Posterior cingulate gyrus (tissue), 11 donors: Measurements from ENCODE around the gene VWA5B1.

ENCODE experiments used
- DNase-seq, 10 donors: peaks; one replicate each; pipeline versions ENCODE4 v3.0.0 to v3.0.0-alpha.2; 2020 to 2021; ENCODE audit warnings: mixed read lengths in 3 of 10
- intact Hi-C: fragments of 100-400 bp; cut with DNase I; formaldehyde crosslinking; loops from one replicate; pipeline ENCODE4 v1.15.1; 2023

The VWA5B1 gene

DNA sequence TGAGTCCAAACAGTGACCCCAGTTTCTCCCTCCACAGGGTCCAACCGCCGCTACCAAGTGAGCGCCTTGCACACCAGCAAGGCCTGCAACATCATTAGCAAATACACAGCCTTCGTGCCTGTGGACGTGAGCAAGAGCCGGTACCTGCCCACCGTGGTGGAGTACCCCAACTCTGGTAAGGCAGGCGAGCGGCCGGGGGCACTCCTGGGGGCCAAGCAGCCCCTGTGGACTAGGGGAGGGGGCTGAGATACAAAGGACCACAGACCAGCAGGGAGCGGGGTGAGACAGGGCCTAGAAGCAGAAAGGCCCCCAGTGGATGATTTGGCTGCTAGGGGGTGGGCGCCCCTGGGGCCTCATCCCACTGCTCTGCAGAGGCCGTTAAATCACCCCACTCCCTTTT lies 54.7 kb downstream of the VWA5B1 start:
- intact Hi-C loops = no loop called here
- DNase-seq = peak in 1 of 10 donors; percentile 21

DNA sequence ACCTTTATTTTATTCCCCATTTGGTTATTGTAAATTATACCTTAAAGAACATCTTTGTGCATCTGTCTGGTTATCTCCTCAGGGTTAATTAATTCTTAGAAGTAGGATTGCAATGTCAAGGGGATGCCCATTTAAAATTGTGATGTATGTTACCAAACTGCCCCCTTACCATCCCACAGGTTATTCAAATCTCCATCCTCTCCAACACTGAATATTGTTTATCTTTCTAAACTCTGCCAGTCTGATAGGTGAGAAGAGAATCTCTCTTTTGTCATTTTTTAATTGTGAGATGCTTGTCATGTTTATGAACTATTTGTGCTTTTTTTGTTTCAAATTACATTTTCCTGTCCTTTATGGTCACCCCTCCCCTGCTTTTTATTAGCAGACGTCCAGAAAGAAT lies 55.8 kb downstream of the VWA5B1 start:
- intact Hi-C loops = no loop called here
- DNase-seq = no peak

DNA sequence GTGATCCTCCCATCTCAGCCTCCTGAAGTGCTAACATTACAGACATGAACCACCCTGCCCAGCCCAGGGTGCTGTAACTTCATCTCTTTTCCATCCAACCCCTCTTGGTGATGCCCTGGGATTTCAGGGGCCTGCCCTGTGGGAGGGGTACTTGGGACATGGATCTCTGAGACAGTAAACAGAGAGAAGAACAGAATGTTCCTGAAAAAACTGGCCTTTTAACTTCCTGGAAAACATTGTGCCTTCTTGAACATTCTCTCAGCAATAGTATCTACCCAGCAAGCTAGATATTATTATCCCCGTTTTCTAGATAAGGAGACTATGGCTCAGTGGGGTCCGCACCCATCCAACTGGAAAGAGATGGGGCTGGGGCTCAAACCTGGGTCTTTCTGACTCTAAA lies 57.0 kb downstream of the VWA5B1 start:
- peak in 1 of 10 donors; percentile 30 for DNase-seq
- intact Hi-C loops = no loop called here

DNA sequence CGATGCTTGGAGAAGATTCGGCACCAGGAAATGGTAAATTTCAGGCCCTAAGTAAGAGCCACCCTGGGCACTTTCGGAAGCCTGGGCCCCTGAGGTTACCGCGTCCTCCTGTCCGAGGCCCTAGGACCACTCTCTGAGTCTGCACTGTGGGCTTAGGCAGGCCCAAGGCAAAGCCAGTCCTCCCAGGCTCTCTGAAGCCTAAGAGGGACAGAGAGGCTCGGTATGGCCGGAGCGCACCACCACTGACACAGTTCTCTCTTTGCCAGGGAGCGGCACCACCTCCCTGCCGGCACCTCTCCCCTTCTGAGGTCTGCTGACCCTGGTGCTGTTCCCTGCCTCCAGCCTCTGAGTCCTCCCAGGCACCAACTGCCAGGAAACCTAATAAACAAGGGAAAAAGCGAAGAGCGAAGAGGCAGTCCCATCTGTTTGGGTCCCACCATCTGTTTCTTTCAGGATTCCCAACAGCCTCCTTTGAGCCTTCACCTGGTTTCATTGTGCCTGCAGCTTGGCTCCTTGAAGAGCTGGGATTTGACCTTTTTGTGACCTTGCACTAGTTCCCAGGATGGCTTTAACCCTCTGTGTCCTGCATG lies 57.7 kb downstream of the VWA5B1 start:
- intact Hi-C loops = no loop called here
- peak in 3 of 10 donors; percentile 68 to 81 (median 79) for DNase-seq

DNA sequence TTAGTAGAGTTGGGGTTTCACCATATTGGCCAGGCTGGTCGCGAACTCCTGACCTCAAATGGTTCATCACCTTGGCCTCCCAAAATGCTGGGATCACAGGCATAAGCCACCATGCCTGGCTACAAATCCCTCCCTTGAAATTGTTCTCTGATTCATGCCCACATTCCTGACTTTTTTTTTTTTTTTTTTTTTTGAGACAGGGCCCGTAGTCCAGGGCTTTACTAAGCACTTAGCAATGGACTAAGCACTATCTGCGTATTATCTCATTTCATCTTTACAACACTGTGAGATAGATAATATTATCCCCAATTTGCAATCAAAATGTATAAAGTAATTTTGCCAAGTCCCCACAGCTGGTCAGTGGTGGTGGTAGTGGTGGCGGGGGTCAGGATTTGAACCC lies 58.9 kb downstream of the VWA5B1 start:
- no peak for DNase-seq
- intact Hi-C loops = no loop called here

DNA sequence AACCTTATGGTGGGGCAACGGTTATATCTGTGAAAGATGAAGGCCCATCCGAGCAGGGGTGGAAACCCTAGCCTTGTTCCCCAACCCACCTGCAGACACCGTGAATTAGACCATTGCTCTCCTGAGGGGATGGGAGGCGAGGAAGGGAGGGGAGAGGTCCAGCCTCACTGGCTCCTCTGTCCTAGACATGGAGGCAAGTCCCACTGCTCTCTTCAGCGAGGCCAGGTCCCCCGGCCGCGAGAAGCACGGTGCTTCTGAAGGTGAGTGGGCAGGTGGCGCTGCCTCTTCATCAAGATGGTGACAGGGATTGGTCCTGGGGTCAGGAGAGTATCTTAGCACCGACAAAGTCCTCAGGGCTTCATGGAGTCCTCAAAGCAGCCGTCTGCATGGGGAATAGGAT lies 59.3 kb downstream of the VWA5B1 start:
- peak in 1 of 10 donors; percentile 49 for DNase-seq
- intact Hi-C loops = no loop called here

DNA sequence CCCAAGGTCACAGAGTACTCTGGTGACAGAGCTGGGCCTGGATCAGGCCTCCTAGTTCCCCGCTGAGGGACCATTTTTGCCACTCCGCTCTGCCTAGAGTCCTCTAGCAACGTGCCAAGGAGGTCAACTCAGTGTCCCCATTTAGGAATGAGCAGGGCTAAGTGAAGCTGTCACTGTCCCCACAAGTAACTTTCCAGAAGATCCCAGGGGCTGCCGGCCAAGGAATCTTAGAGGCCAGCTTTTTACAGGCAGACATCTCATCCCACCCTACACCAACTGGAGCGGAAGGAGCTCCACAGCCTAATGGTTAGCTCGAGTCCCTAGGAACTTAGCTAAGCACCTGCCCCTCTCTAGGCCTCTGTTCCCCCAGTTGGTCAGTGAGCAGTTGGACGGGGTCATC lies 59.7 kb downstream of the VWA5B1 start:
- DNase-seq = peak in 1 of 10 donors; percentile 29
- intact Hi-C loops = no loop called here

DNA sequence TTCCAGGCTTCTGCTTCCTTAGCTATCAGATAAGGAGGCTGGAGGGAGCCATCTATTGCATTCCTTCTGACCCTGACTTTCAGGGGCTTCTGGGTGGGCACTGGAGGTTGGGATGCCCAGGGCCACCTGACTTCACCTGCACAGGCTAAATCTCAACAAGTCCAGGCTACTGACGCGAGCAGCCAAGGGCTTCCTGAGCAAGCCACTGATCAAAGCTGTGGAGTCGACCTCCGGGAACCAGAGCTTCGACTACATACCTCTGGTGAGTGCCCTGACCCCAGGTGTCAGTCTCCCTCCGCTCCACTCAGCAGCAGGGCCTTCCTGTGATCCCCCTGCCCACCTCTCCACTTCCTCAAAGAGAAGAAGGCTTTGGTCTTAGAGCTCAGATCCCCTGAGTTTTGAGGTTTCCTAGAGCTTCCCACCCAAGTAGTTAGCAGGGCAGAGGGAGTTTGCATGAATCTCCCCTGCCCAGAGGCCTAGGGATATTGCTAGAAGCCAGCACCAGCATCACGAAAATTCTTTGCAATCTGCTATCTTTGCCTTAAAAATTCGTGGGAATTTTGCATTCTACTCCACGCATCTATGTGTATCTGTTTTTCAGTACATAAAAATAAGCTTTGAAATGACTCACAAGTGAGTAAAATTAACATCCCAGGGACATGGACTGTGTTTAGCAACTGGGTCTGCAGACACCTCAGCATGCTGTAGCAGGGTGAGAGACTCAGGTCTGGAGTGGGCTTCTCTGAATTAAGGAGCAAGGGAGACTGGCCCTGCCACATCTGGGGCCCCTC lies 61.4 kb downstream of the VWA5B1 start:
- DNase-seq = peak in 1 of 10 donors; percentile 36
- intact Hi-C loops = no loop called here

DNA sequence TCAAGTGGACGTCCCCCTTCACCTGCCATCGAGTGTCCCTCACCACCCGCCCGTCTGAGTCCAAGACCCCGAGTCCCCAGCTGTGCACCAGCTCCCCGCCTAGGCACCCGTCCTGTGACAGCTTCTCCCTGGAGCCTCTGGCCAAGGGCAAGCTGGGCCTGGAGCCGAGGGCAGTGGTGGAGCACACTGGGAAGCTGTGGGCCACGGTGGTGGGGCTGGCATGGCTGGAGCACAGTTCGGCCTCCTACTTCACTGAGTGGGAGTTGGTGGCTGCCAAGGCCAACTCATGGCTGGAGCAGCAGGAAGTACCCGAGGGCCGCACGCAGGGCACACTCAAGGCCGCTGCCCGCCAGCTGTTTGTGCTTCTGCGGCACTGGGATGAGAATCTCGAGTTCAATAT lies 63.2 kb downstream of the VWA5B1 start:
- peak in 1 of 10 donors; percentile 68 for DNase-seq
- intact Hi-C loops = no loop called here

DNA sequence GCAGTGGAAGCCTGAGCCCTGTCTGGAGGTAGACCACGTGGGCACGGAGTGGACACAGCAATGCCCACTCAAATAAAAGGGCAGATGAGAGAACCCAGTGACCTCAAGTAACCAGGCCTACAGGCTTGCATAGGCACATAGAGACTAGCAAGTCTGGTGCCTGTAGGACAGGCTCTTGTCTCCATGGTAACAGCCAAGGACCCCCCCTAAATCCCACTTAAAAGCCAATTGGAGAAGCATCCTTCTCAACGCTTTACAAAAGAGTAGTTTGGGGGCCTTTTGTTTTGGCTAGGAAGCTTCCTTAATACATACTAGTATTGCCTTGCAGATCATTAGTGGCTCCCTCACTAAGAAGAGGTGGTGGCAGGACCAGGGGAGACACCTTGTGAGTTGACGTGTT lies 63.9 kb downstream of the VWA5B1 start:
- intact Hi-C loops = no loop called here
- peak in 1 of 10 donors; percentile 2 for DNase-seq

DNA sequence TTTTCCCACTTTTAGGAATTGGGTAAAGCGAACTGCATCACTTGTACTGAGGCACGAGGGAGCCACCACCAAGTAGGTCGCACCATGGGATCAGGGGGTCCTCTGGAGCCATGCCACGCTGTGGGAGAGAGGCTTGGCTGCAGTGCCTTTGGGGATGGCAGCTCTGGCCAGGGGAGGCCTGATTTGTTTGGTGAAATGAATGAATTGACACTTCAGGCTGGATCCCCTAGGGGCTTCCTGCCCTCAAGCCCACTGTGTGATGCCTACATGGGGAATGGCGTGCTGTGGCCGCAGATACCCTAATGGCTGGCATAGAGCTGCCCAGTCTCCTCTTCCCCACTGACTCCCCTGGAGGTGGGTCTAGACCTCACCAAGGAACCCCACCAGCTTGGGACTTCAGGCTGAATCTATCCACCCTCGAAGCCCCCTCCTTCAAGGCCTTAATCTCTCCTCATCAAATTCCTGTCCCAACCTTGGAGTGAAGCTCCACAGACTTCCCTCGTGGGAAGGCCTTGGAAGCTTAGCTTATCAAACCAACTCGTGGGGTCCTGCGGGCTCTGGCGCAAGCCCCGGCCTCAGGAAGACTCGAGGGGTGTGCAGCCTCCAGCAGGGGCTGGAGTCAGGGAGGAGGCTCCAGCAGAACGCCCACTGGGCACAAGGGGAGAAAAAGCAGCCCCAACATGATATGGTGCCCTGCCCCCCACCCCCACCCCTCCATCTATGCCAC lies 64.6 kb downstream of the VWA5B1 start:
- peak in 1 of 10 donors; percentile 79 for DNase-seq
- intact Hi-C loops = no loop called here

DNA sequence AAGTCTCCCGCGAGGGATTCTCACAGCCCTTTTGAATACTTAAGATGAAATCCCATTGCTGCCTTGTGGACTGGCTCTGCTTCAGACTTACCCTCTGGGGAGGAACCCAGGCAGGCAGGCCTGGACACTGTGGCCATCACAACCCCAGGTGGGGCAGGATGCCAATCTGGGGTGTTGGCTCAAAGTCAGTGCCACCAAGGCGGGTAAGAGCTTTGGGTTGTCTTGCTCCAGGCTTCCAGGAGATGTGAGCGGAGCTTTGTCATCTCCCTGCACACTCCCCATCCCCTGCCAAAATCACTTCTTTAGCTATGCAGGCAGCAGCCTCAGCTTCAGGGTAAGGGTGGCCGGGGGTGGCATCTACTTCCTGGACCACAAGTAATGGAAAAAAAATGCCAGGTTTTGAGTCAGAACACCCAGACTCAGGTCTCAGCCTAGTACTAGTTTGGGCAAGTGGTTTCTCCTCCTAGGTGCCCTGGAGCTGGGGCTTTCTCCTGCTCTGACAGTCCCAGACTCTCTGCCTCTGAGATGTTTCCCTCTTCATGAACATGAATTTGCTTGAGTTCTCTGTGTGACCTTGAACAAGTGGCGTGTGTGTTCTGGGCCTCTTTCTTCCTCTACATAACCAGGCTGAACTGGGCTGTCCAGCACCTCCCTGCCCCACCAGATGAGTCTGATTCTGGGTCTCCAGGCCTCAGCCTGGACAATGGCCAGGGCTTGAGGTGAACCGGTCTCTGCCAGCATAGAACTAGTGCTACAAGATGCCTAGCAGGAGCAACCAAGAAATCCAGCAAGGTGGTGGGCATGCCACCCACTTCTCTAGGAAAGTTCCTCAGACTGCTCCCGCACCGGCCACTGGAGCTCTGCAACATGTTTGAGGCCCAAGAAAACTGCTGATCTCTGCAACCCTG lies 65.4 kb downstream of the VWA5B1 start:
- intact Hi-C loops = no loop called here
- DNase-seq = peak in 2 of 10 donors; percentile 75

DNA sequence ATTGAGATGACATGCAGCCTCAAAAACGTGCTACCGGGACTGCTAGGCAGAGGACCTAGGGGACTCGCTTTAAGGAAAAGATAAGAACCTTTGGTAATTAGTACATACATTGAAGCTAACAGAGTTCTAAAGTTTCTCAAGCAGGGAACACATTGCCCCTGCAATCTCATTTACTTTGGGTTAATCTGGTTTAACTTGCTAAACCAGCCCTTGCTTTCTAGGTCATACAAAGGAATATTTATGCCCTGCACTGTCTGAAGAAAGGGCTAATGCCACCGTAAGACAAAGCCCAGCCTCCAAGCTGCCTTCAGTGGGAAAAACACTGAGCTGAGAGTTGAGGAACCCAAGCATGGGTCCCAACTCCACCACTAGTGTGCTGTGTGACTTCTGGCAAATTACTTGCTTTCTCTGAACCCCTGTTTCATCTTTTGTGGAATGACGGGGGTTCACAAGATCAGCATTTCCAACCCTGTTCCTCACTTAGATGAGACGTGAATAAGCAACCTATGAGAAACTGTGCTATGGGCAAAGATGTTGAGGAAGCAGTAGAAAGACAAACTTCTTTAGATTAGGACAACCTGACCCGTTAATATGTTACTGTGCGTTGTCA lies 66.3 kb downstream of the VWA5B1 start:
- intact Hi-C loops = no loop called here
- DNase-seq = no peak

DNA sequence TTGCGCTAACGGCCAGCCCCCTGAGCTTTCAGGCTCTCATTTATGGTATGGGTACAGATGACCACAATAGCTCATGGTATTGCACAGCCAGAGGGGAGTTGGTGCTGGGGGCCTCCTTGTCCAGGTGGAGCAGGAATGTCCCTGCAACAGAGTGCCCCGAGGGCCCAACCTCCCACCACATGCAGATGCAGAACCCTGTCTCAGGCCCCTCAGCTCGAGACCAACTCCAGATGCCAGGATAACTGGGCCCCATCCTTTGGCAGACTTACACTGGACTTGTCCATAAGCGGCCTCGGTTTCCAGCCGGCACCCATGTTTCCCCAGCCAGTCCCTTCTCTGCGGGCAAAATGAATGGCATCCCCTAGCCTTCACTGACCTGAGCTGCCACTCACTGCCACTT lies 67.1 kb downstream of the VWA5B1 start:
- DNase-seq = peak in 1 of 10 donors; percentile 63
- intact Hi-C loops = no loop called here

DNA sequence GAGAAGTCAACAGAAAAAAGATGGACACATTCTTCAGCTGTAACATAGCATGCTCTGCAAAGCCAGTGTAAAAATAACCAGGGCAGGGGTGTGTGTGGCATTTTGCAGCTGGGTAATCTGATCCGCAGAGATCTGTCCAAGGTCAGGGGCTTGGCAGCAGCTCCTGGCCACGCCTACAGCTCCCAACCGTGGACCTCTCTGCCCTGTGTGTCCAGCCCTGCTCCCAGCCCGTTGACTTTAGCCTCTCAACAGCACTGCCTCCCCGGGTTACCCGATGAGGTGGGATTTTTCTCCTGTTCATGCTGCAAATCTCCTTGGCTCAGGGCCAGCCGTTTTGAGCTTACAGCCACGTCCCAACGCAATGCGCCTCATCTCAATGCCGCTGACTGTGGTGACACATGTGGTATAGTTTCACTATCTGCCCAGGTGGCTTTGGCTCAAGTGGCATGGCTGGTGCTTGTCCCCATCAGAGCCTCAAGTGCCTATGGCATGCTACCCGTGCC lies 68.1 kb downstream of the VWA5B1 start:
- intact Hi-C loops = no loop called here
- peak in 2 of 10 donors; percentile 48 to 82 for DNase-seq

DNA sequence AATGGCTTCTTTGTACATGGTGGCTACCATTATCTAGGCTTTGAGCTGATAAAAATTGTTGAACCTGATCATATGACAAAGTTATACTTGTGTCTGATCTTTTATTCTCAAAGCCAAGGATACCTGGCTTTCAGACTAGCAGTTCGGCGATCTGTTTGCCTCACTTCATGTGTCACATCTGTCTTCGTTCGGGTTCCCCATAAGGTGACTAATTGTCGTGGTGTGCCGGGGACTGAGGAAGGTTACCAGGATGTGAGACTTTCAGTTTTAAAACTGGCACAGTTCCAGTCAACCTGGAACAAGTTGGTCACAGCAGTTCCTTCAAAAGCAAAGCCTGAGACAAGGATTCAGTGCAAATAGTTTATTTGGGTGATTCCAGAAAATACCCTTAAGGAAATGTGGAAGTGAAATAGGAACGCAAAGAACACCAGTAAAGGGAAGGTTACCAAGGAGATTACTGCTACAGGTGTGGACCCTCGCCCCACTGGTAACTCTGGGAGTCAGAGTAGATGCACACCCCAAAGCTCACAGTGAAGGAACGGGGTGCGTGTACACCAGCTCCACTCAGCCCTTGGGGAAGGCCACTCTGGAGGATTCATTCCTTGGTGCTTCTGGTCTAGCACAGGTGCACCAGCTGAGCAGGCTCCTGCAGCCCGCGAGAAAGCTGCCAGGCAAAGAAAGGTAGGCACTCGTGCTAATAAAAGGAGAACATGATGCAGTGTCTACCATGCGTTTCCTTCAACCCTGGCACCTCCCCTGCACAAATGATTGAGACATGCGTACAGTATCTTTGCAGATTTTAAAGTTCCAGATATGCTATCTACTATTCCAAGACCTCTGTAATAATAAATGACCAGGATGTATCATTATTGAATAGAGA lies 69.0 kb downstream of the VWA5B1 start:
- intact Hi-C loops = loop anchor here (5.0 to 10.0 kb wide), 2 partner anchors 73 to 145 kb away; no protein-coding TSS in a partner anchor

DNA sequence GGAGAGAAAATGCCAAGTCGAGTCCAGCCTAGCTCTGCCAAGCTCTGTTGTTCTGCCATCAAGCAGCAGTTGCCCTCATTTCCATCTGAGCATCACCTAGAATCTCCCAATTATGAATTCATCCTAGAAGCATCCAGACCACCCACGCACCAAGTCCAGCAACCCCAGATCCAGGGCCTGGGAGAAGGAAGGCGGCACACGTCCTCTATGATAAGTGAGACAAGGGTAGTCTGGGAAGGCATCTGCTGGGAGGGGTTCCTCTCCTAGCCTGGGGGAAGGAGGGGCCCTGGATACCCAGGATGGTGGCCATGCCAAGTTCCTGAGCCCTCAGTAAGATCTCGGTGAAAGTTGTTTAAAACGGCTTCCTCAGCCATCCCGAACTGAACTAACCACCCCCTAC lies 70.7 kb downstream of the VWA5B1 start:
- intact Hi-C loops = loop anchor here (1.0 to 10.0 kb wide), 3 partner anchors 71 to 147 kb away; no protein-coding TSS in a partner anchor

More for the DNA sequence above, 69.0 kb downstream of the VWA5B1 start:
- peak in 1 of 10 donors; percentile 24 for DNase-seq

DNA sequence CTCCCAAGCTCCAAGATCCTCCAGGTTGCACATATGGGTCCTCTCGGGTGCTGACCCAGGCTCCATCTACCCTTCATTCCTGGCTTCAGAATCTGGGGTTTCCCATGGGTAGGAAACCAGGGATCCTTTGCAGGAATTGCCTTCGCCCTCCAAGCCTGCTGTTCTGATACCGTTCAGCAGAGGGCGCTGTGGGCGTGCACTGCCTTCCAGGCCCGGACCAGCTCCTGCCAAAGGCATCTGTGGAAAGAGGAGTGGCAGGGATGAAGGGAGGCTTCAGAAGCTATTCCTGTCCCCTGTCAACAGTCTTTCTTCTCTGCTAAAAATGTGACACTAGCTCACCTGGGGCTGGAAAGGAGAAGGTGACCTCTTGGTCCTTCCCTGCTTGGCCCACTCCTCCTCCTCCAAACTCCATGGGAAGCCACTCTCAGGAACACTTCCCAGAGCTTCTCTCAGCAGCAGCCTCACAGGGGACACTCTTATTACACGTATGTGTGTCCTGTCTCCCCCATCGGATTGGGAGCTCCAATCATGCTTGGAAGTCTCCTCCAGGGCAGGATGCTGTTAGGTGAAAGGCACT lies 71.2 kb downstream of the VWA5B1 start:
- DNase-seq = peak; percentile 73 to 97 (median 90)
- intact Hi-C loops = loop anchor here (1.0 to 10.0 kb wide), 3 partner anchors 70 to 147 kb away; no protein-coding TSS in a partner anchor

More for the DNA sequence above, 70.7 kb downstream of the VWA5B1 start:
- peak in 2 of 10 donors; percentile 72 to 75 for DNase-seq
